HepG2 (cell line): ENCODE data around the gene NUP88.
A peak's percentile ranks its signal among the peaks of the same experiment; 100 is the strongest.

ENCODE experiments used
- ASH2L ChIP-seq: fragments of 300-600, 200-600 bp; sonication (generic); IDR thresholded peaks from 2 replicates; pipeline ENCODE4 v1.7.0; 2017; ENCODE audit warnings: low read depth, mild to moderate bottlenecking, moderate library complexity, mixed read lengths, low read length; ENCODE audit not compliant: insufficient read length
- BRCA1 ChIP-seq: sonication (generic); formaldehyde crosslinking; IDR thresholded peaks from 2 replicates; pipeline ENCODE4 v1.4.0; 2020; ENCODE audit warnings: missing genetic modification reagents
- KDM4B ChIP-seq: sonication (generic); formaldehyde crosslinking; IDR thresholded peaks from 2 replicates; pipeline ENCODE4 v1.4.0; 2020; ENCODE audit warnings: missing genetic modification reagents
- NFE2L2 ChIP-seq: fragments of 150-350 bp; IDR thresholded peaks from 2 replicates; pipeline ENCODE4 v1.6.1; 2014; ENCODE audit warnings: low read length
- POLR2AphosphoS5 ChIP-seq: IDR thresholded peaks from 2 replicates; pipeline ENCODE4 v1.6.1; 2012; ENCODE audit warnings: low read depth, low read length
- USF2 ChIP-seq, 2 experiments: sonication (generic) in 1 of 2; formaldehyde crosslinking in 1 of 2; IDR thresholded peaks; 2 replicates each; pipeline versions ENCODE4 v1.5.1 to v1.6.1; 2011 to 2020; ENCODE audit warnings: borderline replicate concordance in 1 of 2, low read depth in 1 of 2, low read length in 1 of 2, mild to moderate bottlenecking in 1 of 2, missing genetic modification reagents in 1 of 2, moderate library complexity in 1 of 2
- ZNF10 ChIP-seq: sonication (generic); formaldehyde crosslinking; IDR thresholded peaks from 2 replicates; pipeline ENCODE4 v1.4.0; 2020; ENCODE audit warnings: mild to moderate bottlenecking, low read depth, missing genetic modification reagents, borderline replicate concordance
- ZNF503 ChIP-seq: sonication (generic); formaldehyde crosslinking; IDR thresholded peaks from 2 replicates; pipeline ENCODE4 v1.4.0; 2020; ENCODE audit warnings: missing genetic modification reagents
- ZNF589 ChIP-seq: sonication (generic); formaldehyde crosslinking; conservative IDR thresholded peaks from 2 replicates; pipeline ENCODE4 v1.8.0; 2022; ENCODE audit warnings: mild to moderate bottlenecking, moderate library complexity, missing genetic modification reagents
- ZSCAN29 ChIP-seq: sonication (generic); formaldehyde crosslinking; conservative IDR thresholded peaks from 2 replicates; pipeline ENCODE4 v1.4.0; 2020; ENCODE audit warnings: mild to moderate bottlenecking, missing genetic modification reagents

- TF ChIP-seq ZNF503 (CRISPR knock-in tag) = no peak
- no peak for TF ChIP-seq ASH2L
- no peak for TF ChIP-seq KDM4B
- no peak for TF ChIP-seq USF2 (IDR thresholded peaks at IDR 0.05; ENCODE audit: low read depth, low read length)
- TF ChIP-seq USF2 (CRISPR knock-in tag; IDR thresholded peaks at IDR 0.05; ENCODE audit: borderline replicate concordance) = no peak
- TF ChIP-seq ZSCAN29 = no peak
- no peak for TF ChIP-seq ZNF589 (CRISPR knock-in tag)
- TF ChIP-seq POLR2AphosphoS5 = peak; percentile 18; the same call in 1 of the 2 replicates
- no peak for TF ChIP-seq NFE2L2
- TF ChIP-seq BRCA1 (CRISPR knock-in tag) = no peak
- TF ChIP-seq ZNF10 (CRISPR knock-in tag) = no peak
Measured at GRCh38 chr17:5379351-5380107, 39.9 kb downstream of the NUP88 start.
